ENCODE results near the gene RRP12. TPM values are rescaled to one million over a fixed set of nuclear protein-coding genes. Genes with fewer than 3 reads are reported as not detected.

RRP12 gene
- total and polyA plus RNA-seq, 9 of the 15 experiments (the other 6 are each of a cell fraction or from before 2014, with no cell fraction given) = 4.6 to 68.2 (median 21.8) TPM

DNA sequence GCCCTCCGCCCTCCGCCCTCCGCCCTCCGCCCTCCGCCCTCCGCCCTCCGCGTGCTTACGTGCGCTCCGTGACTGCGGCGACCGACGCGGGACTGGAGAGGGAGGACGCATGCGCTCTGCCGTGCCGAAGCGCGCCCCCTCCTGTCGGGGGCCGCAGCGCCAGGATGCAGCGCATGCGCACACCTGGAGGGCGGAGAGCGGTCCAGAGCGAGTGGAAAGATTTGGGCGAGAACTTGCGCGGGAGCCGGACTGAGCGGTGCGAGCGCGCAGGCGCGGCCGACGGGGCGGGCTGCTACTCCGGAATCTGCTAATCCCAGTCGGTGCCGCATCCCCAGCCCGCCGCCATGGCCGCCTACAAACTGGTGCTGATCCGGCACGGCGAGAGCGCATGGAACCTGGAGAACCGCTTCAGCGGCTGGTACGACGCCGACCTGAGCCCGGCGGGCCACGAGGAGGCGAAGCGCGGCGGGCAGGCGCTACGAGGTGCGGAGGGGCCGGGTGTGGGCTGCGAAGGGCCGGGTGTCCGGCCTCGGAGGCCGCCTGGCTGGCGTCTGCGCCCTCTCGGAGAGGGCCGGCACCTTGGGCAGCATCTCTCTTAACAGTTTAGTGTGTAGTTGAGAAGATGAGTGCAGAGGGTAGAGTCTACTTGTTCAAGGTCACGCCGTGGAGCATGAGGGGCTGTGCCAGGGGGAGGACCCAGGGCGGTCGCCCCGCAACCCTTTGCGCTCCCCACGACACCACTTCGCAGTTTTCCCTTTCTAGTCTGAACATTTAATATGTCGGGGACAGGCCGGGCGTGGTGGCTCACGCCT is 25.0 kb upstream of the RRP12 start, which contains the start of gene PGAM1 (continued):
- TF ChIP-seq, protein P1, sequence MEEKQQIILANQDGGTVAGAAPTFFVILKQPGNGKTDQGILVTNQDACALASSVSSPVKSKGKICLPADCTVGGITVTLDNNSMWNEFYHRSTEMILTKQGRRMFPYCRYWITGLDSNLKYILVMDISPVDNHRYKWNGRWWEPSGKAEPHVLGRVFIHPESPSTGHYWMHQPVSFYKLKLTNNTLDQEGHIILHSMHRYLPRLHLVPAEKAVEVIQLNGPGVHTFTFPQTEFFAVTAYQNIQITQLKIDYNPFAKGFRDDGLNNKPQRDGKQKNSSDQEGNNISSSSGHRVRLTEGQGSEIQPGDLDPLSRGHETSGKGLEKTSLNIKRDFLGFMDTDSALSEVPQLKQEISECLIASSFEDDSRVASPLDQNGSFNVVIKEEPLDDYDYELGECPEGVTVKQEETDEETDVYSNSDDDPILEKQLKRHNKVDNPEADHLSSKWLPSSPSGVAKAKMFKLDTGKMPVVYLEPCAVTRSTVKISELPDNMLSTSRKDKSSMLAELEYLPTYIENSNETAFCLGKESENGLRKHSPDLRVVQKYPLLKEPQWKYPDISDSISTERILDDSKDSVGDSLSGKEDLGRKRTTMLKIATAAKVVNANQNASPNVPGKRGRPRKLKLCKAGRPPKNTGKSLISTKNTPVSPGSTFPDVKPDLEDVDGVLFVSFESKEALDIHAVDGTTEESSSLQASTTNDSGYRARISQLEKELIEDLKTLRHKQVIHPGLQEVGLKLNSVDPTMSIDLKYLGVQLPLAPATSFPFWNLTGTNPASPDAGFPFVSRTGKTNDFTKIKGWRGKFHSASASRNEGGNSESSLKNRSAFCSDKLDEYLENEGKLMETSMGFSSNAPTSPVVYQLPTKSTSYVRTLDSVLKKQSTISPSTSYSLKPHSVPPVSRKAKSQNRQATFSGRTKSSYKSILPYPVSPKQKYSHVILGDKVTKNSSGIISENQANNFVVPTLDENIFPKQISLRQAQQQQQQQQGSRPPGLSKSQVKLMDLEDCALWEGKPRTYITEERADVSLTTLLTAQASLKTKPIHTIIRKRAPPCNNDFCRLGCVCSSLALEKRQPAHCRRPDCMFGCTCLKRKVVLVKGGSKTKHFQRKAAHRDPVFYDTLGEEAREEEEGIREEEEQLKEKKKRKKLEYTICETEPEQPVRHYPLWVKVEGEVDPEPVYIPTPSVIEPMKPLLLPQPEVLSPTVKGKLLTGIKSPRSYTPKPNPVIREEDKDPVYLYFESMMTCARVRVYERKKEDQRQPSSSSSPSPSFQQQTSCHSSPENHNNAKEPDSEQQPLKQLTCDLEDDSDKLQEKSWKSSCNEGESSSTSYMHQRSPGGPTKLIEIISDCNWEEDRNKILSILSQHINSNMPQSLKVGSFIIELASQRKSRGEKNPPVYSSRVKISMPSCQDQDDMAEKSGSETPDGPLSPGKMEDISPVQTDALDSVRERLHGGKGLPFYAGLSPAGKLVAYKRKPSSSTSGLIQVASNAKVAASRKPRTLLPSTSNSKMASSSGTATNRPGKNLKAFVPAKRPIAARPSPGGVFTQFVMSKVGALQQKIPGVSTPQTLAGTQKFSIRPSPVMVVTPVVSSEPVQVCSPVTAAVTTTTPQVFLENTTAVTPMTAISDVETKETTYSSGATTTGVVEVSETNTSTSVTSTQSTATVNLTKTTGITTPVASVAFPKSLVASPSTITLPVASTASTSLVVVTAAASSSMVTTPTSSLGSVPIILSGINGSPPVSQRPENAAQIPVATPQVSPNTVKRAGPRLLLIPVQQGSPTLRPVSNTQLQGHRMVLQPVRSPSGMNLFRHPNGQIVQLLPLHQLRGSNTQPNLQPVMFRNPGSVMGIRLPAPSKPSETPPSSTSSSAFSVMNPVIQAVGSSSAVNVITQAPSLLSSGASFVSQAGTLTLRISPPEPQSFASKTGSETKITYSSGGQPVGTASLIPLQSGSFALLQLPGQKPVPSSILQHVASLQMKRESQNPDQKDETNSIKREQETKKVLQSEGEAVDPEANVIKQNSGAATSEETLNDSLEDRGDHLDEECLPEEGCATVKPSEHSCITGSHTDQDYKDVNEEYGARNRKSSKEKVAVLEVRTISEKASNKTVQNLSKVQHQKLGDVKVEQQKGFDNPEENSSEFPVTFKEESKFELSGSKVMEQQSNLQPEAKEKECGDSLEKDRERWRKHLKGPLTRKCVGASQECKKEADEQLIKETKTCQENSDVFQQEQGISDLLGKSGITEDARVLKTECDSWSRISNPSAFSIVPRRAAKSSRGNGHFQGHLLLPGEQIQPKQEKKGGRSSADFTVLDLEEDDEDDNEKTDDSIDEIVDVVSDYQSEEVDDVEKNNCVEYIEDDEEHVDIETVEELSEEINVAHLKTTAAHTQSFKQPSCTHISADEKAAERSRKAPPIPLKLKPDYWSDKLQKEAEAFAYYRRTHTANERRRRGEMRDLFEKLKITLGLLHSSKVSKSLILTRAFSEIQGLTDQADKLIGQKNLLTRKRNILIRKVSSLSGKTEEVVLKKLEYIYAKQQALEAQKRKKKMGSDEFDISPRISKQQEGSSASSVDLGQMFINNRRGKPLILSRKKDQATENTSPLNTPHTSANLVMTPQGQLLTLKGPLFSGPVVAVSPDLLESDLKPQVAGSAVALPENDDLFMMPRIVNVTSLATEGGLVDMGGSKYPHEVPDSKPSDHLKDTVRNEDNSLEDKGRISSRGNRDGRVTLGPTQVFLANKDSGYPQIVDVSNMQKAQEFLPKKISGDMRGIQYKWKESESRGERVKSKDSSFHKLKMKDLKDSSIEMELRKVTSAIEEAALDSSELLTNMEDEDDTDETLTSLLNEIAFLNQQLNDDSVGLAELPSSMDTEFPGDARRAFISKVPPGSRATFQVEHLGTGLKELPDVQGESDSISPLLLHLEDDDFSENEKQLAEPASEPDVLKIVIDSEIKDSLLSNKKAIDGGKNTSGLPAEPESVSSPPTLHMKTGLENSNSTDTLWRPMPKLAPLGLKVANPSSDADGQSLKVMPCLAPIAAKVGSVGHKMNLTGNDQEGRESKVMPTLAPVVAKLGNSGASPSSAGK (IDR thresholded peaks at IDR 0.05) = peak; percentile 37; the same call in 1 of the 2 replicates
- TF ChIP-seq, protein P2, sequence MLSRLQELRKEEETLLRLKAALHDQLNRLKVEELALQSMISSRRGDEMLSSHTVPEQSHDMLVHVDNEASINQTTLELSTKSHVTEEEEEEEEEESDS (CRISPR knock-in tag; IDR thresholded peaks at IDR 0.05) = no peak
- TF ChIP-seq CREM (IDR thresholded peaks at IDR 0.05; ENCODE audit: low read depth) (peak; percentile 79), FOSL1 (tag; conservative IDR thresholded peaks at IDR 0.05) (no peak), ZNF583 (CRISPR knock-in tag; IDR thresholded peaks at IDR 0.05) (no peak), POLR2G (IDR thresholded peaks at IDR 0.05; ENCODE audit: low read depth, low read length) (peak; percentile 87)
- TF ChIP-seq, protein P3, sequence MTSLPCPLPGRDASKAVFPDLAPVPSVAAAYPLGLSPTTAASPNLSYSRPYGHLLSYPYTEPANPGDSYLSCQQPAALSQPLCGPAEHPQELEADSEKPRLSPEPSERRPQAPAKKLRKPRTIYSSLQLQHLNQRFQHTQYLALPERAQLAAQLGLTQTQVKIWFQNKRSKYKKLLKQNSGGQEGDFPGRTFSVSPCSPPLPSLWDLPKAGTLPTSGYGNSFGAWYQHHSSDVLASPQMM (CRISPR knock-in tag; IDR thresholded peaks at IDR 0.05) = no peak
- TF ChIP-seq, protein P4, sequence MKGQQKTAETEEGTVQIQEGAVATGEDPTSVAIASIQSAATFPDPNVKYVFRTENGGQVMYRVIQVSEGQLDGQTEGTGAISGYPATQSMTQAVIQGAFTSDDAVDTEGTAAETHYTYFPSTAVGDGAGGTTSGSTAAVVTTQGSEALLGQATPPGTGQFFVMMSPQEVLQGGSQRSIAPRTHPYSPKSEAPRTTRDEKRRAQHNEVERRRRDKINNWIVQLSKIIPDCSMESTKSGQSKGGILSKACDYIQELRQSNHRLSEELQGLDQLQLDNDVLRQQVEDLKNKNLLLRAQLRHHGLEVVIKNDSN (CRISPR knock-in tag; IDR thresholded peaks at IDR 0.05) = peak; percentile 11; the same call in 1 of the 2 replicates
- TF ChIP-seq, protein P5, sequence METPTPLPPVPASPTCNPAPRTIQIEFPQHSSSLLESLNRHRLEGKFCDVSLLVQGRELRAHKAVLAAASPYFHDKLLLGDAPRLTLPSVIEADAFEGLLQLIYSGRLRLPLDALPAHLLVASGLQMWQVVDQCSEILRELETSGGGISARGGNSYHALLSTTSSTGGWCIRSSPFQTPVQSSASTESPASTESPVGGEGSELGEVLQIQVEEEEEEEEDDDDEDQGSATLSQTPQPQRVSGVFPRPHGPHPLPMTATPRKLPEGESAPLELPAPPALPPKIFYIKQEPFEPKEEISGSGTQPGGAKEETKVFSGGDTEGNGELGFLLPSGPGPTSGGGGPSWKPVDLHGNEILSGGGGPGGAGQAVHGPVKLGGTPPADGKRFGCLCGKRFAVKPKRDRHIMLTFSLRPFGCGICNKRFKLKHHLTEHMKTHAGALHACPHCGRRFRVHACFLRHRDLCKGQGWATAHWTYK (CRISPR knock-in tag; IDR thresholded peaks at IDR 0.05) = no peak

All from K562 (cell line).